Right hindlimb (tissue), 1 donor: ENCODE data around the gene TNFRSF1B.
"Not testable (repeated sequence)": the region's sequence is repeated elsewhere in the genome, so short reads cannot be mapped to it uniquely, and the experiment has no call there.

ENCODE experiments used
- DNase-seq: peaks from one replicate; pipeline ENCODE4 v3.0.0-alpha.2; 2018

TNFRSF1B gene

DNA sequence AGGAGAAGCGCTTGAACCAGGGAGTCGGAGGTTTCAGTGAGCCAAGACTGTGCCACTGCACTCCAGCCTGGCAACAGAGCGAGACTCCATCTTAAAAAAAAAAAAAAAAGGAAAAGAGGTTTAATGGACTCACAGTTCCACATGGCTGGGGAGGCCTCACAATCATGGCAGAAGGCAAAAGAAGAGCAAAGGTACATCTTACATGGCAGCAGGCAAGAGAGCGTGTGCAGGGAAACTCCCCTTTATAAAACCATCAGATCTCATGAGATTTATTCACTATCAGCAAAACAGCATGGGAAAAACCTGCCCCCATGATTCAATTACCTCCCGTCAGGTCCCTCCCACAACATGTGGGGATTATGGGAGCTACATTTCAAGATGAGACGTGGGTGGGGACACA is 57.3 kb downstream of the TNFRSF1B start:
- not testable (repeated sequence) for DNase-seq

DNA sequence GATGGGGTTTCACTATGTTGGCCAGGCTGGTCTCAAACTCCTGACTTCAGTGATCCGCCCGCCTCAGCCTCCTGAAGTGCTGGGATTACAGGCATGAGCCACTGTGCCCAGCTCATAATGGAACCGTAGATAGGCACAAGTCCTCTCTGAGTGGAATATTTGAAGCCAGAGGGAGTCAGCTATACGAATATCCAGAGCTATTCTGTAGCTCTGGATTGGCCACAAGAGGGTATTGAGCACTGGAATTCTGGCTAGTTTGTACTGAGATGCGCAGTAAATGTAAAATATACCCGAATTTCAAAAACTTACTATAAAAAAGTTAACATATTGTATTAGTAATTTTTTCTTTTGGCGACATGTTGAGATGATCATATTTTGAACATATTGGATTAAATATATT is 62.2 kb downstream of the TNFRSF1B start:
- no peak for DNase-seq

DNA sequence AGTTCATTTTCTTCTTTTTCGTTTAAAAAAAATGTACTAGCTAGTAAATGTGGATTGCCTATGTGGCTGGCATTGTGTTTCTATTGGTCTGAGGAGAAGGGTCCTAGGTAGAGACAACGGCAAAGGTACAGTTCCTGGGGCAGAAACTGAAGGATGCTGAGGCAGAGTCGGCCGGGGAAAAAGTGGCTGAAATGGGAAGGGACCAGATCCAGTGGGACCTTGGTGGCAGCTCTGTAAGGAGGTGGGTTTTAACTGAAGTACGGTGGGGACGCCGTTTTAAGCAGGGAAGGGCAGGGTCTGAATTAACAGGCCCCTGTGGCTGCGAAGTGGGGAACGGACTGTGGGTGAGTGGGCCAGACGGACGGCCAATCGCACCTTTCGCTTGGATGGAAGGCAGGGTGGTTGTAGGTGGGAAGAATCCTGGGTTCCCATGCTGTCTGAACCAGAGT is 62.6 kb downstream of the TNFRSF1B start:
- DNase-seq, result no peak

DNA sequence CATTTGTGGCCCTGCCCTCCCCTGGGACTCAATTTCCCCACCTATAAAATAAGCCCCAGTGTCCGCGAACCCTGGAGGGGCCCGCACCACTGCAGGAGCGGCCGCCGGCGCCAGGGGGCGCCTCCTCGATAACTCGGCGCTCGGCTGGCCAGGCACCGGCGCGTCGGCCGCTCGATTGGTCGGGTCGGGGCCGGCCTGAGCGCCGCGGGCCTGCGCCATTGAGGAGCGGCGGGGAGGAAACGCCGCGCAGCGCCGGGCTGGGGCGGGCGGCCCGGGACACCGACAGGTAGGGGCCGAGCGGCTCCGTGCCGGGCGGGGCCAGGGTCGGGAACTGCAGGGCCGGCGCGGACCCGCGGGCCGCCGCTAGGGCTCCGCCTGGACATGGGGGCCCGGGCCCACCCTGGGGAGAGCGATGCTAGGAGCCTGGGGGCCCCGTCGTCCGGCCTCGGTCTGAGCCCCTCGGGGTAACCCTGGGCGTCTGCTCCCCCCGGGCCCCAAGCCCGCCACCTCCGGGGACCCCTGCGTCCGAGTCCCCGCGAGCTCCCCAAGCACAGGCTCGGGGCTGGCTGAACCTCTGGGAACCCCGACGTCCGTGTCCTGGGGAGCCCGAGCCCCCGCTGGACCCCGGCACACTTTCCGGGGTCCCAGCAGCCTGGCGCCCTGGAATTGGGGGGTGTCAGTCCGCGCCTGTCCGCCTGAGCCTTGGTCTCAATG is 63.2 kb downstream of the TNFRSF1B start, which contains the start of gene VPS13D:
TSS of gene VPS13D (plus strand) at position 196 of the 714 bp plus-strand sequence. CDS start 4,237 bp downstream, outside the sequence.
- DNase-seq, result peak; percentile 84

DNA sequence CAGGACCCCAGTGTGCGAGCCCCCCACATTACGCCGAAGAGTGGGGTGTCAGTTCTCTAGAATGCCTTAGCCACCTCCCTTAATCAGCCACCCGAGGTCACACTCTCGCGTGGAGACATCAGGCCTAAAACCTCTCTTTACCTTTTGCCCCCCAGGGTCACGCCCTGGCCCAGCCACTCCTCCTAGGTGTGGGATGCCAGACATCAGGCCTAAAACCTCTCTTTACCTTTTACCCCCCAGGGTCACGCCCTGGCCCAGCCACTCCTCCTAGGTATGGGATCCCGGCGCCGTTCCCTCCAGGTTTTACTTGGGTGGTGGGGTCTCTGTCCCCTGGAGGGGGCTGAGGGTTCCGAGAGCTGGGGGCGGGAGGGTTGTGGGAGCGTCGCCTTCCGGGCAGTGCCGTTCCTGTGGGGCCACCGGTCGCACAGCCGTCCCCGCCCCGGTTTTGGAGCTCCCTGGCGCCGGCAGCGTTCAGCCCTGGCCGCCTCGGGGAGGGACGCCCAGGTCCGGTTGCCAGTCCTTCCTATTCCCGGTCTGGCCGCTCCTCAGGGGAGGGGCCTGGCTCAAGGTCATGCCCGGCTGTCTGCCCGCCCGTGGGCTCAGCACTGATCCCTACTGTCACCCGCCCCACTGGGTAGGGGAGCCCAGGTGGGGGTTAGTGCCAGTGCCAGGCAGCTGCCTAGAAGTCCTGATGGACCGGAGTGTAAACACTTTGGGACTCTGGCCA is 63.9 kb downstream of the TNFRSF1B start:
- peak; percentile 43 for DNase-seq

DNA sequence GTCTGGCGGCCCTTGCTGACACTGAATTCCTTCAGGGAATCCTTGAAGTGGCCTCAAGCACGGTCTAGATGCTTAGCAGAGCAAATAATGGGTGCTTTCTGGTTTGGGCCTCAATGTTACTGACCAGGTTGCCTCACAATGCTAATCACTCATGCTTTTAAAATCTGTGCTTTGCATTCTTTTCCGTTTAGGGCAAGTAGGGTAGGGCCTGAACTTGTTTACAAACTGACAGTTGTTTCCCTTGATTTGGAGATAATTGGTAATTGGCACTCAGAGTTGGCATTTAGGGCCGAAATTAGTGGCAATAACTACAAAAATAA is 64.4 kb downstream of the TNFRSF1B start:
- no peak for DNase-seq

DNA sequence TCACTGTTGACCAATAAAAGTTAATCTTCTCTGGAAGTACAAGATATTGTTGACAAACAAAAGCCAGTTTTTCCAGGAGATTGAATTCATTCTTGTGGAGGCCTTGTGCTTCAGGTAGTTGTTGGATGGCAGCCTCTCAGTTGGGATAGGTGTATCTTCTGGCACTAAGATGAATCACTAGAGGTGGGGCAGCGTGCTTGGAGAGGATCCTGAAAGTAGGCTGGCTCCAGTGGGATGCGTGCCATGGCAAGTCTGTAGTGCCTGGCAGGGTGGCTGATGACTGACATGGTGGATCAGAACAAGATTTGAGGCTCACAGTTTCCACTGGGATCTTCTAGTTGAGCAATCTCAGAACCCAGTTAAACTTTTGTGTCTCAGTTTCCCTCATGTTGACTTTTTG is 65.4 kb downstream of the TNFRSF1B start:
- DNase-seq, result no peak

DNA sequence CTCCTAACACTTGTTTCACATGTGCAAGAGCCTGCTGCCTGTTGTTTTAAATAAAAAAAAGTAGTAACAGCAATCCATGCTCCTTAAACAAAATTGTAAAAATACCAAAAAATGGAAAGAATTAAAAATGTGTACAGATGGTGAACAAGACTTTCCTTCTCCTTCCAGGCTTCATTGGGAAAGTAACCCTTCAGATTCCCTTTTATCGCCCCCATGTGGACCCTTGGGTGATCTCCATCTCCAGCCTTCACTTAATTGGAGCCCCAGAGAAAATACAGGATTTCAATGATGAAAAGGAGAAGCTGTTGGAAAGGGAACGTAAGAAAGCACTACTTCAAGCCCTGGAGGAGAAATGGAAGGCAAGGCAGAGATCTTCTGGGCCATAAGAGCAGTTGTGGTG is 77.3 kb downstream of the TNFRSF1B start:
- DNase-seq, result no peak

DNA sequence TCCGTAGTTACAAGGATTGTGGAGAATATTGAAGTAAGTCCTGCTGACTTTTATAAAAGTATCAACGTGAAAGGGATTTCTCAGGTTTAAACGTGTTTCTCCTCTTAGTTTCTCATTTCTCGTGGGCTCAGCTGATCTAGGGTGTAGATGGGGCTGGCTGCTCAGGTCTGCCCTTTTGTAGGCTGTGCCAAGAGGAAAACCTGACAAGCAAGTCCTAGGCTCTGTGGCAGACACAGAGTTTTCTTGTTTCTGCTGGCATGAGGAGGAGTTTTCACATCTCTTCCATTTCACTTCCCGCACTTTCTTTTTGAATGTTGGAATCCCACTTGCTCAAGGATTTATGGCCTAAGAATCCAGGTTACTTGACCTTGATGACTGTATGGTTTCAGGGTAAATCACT is 77.8 kb downstream of the TNFRSF1B start:
- no peak for DNase-seq

DNA sequence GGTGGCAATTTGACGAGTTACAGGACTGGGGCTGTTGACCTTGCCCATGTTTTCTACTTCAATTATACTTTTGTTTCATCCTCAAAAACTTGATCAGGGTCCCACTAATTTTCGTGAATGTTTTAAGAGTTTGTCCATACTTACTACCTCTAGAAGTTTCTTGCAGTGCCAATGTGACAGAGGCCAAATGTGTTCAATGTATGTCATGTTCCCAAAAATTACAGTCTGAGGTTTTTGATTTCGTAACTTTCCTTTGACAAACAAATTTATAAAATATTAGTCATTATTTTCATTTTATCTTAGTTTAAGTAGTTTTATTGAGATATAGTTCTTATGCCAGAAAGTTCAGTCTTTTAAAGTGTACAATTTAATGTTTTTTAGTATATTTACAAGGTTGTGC is 78.3 kb downstream of the TNFRSF1B start:
- no peak for DNase-seq

DNA sequence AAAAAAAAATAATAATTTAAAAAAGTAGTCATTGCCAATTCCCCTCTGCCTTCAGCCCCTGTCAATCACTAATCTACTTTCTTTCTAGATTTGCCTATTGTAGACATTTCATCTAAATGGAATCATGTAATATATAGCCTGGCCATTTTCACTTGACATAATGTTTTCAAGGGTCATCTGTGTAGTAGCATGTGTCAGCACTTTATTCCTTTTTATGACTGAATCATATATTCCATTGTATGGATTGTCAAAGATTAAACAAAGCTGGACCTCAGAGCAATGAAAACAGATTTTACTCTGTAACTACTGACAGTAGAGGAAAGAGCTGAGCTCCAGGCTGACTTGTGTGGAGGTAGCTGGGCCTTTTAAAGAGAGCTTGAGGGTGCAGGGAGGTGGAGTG is 78.9 kb downstream of the TNFRSF1B start:
- no peak for DNase-seq

DNA sequence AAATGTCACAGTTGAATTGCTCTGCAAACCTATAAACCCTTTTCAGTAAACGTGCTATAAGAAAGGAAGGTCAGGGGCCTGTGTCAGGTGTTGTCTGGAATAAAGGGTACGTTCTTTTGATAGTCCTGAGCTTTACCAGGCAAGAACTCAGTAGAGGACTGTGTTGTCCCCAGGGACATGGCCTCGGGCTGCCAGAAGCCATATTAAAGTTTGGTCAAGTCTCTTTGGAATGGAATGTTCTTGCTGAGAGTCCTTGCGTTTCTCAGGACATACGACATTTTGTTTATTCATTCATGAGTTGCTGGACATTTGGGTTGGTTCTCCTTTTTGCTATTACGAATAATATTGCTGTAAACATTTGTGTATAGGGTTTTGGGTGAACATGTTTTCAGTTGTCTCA is 79.8 kb downstream of the TNFRSF1B start:
- no peak for DNase-seq

DNA sequence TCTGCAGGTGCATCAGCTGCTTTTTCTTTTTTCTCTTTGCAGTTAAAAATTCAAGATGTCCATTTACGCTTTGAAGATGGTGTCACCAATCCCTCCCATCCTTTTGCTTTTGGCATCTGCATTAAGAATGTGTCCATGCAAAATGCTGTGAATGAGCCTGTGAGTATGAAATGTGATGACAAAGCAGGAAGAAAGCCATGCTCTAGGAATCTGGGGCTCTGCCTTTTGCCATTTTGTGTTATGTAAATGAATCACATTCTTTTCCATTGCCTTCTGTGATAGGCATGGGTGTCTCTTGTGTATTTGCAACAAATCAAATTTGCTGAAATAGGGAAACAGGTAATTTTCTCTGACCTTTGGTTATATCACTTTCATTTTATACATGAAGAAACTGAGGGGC is 82.4 kb downstream of the TNFRSF1B start:
- no peak for DNase-seq

DNA sequence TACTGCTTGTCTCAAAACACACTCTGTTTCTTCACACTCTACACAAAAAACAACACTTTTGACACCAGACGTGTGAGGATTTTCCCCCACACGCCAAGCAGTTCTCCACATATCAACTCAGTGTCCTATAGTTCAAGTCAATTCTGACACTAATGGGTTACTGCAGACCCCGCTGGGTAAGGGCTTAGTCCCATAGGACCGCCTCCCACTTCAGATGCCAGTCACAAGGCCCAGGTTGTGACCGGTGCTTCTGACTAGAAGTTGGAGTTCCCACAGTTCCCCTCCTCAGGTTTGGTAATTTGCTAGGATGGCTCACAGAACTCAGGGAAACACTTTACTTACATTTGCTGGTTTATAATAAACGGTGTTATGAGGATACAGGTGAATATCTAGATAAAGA is 83.0 kb downstream of the TNFRSF1B start:
- DNase-seq, result no peak

DNA sequence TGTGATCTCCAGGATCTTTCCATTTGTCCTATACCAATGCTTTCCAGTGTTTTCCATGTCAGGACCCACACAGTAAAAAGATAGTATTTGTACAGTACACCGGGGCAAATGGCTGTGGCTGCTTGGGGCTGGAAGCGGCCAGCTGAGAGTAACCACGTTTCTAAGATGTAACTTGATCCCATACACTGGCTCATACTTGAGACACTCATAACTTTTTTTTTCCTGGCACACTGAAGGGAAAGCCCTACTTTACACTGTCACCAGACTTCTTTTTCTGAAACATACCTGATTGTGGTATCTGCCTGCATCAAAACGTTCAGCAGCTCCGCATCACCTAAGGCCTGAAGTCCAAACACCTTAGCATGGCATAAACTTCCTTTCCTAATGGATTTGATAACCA is 84.7 kb downstream of the TNFRSF1B start:
- no peak for DNase-seq

DNA sequence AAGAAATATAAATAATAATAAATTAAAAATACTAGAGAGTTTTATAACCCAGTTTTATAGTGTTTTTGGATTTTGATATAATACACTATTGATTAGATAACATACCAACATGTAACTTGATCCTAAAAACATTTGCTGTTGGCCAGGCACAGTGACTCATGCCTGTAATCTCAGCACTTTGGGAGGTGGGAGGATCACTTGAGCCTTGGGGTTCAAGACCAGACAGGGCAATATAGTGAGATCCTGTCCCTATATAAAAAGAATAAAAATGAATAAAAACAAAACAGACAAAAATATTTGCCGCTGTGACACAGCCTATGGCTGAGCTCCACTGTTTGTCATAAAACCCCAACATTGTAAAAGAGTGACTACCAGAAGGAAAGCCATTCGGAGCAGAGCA is 89.1 kb downstream of the TNFRSF1B start:
- no peak for DNase-seq

DNA sequence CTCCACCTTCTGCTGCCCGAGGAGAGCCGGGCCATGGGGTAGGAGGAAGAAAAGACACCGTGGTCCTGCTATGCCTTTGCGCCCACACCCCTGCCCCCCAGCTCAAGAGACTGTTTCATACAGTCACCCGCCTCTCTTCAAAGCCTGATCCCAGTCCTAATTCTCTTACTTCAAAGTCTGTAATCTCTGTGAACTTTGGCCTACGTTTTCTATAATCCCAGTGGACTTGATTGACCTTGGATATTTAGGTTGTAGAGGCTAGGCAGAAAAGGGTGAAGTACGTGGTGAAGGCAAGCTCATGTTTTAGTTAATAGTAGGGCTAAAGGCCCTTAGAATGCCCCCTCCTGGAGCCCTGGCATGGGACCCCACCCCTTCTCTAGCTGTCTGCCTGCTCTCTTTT is 91.5 kb downstream of the TNFRSF1B start:
- no peak for DNase-seq
